ENCODE results near the gene LRG1.

DNA sequence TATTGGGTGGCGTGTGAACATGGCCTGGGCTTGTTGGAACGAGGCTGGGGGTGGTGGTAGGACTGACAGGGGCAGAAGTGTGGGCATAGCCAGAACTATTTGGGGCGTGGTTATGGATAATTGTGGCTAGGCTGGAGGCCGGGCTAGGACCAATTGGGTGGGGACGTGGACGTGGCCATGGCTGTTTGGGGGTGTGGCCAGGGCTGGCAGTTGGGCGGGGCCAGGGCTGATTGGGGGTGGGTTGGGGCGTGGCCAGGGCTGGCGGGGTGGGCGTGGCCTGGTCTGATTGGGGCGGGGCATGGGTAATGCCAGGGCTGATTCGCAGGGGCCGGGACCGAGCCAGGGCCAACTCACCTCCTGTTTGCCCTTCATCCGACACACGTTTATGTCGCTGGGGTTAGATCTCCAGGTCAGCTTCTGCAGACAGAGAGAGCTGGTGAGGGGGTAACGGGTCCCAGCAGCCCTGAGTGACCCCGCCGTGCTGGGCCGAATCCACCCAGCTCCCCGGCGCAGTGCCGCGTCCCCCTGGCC is 16.8 kb upstream of the LRG1 start:
- no peak for TF ChIP-seq CTCF (IDR thresholded peaks at IDR 0.05)
- no peak for TF ChIP-seq EMX1 (CRISPR knock-in tag; IDR thresholded peaks at IDR 0.05)
- TF ChIP-seq ATF6 (CRISPR knock-in tag; IDR thresholded peaks at IDR 0.05), result no peak
- no peak for TF ChIP-seq TEAD4 (CRISPR knock-in tag; IDR thresholded peaks at IDR 0.05)
- no peak for TF ChIP-seq NR3C1 (CRISPR knock-in tag; conservative IDR thresholded peaks at IDR 0.05; ENCODE audit: low read depth)

Data from WTC11 (cell line).